ENCODE results near the gene MYL11.

DNA sequence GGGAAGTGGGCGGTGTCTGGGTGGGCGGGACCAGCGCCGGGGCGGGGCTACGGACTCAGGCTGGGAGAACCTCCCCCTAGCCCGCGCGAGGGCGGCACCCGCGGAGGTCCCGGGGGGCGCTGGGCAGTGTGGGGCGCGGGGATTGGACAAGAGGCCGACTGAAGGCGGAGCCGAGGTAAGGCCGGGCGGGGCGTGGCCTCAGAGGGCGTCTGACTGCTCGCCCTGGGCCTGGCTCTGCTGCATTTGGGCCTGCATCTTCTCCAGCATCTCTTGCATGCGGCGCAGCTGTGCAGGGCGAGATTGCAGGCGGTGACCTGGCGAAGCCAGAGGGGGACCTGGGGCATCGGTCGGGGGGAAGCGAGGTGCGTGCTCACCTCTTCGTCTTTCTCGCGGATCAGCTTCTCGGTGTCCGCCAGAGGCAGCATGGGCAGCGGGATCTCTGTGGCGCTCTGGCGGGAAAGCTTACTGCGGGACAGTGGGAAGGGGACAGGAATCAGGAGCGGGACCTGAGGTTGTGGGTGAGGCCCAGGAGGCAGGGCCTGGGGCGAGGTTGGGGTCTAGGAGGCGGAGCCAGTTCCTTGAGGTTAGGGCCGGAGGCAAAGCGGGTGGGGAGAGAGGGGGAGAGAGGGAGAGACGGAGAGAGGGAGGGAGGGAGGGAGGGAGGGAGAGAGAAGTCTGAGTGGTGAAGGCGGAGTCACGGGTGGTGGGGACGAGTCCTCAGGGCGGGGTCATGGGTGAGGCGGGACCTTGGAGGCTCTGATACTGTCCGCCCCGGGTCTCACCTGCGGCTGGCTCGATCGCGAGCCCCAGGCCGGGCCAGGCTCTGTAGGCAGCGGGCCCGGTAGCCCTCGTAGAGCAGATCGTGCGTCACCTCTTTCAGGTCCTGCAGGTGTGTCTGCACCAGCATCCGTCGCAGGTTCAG, 3.9 kb downstream of the MYL11 start:
- TF ChIP-seq, protein P1, sequence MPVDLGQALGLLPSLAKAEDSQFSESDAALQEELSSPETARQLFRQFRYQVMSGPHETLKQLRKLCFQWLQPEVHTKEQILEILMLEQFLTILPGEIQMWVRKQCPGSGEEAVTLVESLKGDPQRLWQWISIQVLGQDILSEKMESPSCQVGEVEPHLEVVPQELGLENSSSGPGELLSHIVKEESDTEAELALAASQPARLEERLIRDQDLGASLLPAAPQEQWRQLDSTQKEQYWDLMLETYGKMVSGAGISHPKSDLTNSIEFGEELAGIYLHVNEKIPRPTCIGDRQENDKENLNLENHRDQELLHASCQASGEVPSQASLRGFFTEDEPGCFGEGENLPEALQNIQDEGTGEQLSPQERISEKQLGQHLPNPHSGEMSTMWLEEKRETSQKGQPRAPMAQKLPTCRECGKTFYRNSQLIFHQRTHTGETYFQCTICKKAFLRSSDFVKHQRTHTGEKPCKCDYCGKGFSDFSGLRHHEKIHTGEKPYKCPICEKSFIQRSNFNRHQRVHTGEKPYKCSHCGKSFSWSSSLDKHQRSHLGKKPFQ (tag by site-specific recombination; IDR thresholded peaks at IDR 0.05): peak; percentile 76
- TF ChIP-seq, protein P2, sequence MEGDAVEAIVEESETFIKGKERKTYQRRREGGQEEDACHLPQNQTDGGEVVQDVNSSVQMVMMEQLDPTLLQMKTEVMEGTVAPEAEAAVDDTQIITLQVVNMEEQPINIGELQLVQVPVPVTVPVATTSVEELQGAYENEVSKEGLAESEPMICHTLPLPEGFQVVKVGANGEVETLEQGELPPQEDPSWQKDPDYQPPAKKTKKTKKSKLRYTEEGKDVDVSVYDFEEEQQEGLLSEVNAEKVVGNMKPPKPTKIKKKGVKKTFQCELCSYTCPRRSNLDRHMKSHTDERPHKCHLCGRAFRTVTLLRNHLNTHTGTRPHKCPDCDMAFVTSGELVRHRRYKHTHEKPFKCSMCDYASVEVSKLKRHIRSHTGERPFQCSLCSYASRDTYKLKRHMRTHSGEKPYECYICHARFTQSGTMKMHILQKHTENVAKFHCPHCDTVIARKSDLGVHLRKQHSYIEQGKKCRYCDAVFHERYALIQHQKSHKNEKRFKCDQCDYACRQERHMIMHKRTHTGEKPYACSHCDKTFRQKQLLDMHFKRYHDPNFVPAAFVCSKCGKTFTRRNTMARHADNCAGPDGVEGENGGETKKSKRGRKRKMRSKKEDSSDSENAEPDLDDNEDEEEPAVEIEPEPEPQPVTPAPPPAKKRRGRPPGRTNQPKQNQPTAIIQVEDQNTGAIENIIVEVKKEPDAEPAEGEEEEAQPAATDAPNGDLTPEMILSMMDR (tag by site-specific recombination; IDR thresholded peaks at IDR 0.05): peak; percentile 92
- TF ChIP-seq, protein P3, sequence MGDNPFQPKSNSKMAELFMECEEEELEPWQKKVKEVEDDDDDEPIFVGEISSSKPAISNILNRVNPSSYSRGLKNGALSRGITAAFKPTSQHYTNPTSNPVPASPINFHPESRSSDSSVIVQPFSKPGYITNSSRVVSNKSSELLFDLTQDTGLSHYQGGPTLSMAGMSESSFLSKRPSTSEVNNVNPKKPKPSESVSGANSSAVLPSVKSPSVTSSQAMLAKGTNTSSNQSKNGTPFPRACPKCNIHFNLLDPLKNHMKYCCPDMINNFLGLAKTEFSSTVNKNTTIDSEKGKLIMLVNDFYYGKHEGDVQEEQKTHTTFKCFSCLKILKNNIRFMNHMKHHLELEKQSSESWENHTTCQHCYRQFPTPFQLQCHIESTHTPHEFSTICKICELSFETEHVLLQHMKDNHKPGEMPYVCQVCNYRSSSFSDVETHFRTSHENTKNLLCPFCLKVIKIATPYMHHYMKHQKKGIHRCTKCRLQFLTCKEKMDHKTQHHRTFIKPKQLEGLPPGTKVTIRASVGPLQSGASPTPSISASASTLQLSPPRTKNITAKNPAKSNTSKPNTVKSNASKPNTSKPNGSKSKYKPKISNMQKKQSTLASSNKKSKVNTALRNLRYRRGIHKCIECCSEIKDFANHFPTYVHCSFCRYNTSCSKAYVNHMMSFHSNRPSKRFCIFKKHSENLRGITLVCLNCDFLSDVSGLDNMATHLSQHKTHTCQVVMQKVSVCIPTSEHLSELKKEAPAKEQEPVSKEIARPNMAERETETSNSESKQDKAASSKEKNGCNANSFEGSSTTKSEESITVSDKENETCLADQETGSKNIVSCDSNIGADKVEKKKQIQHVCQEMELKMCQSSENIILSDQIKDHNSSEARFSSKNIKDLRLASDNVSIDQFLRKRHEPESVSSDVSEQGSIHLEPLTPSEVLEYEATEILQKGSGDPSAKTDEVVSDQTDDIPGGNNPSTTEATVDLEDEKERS (tag by site-specific recombination; IDR thresholded peaks at IDR 0.05): no peak
- TF ChIP-seq KLF10 (tag by site-specific recombination; IDR thresholded peaks at IDR 0.05): peak; percentile 93
- TF ChIP-seq, protein P4, sequence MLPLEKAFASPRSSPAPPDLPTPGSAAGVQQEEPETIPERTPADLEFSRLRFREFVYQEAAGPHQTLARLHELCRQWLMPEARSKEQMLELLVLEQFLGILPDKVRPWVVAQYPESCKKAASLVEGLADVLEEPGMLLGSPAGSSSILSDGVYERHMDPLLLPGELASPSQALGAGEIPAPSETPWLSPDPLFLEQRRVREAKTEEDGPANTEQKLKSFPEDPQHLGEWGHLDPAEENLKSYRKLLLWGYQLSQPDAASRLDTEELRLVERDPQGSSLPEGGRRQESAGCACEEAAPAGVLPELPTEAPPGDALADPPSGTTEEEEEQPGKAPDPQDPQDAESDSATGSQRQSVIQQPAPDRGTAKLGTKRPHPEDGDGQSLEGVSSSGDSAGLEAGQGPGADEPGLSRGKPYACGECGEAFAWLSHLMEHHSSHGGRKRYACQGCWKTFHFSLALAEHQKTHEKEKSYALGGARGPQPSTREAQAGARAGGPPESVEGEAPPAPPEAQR (tag by site-specific recombination; IDR thresholded peaks at IDR 0.05): no peak

All from HEK293 (cell line).